GM18508 (cell line): Measurements from ENCODE around the gene ZC3H4.
"Not testable (repeated sequence)": the region's sequence is repeated elsewhere in the genome, so short reads cannot be mapped to it uniquely, and the experiment has no call there.

ENCODE experiments used
- ATAC-seq: cut with Tn5 transposase; IDR thresholded peaks from one replicate; pipeline ENCODE4 v1.9.1; 2021; ENCODE audit warnings: moderate number of reproducible peaks; ENCODE audit not compliant: insufficient read depth, unreplicated experiment

ZC3H4 gene

DNA sequence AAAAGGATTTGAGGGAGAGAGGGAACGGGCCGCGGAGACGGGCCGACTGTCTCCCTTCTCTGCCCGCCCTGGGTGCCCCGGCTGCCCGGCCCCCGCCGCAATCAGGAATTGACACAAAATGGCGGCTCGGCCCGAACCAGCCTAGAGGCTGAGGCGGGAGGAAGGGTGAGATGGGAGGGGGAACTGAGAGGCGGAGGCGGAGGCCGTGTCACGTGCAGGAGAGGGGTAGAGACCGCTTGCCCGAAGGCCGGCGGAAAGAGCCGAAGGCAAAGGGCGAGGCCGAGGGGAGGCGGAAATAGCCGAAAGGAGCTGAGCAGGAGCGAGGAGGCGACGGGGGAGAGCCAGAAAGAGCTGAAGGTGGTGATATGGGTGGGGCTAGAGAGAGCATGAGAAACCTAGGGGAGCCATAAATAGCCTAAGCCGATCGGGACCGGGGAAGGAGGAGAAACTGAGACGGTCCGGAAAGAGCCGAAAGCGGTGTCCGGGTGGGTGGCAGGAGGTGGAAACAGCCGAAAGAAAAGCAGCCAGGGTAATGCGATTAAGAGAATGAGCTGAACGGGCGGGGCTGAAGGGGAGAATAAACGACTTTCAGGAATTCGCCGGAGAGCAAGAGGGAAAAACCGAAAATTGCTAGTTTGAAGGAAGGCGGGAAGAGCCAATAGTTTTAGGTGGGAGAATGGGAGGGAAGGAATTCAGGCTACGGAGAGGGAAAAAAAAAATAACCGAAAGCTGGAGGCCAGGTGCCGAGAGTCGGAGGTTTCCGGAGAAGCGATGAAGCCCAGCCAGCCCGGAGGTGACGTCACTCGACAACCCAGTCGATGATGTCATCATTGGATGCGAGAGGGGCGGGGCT lies at the start of gene ZC3H4:
TSS of gene ZC3H4 (minus strand) at position 780 of the 853 bp plus-strand sequence. CDS start 1,192 bp downstream, outside the sequence.
- ATAC-seq: peak; percentile 54

DNA sequence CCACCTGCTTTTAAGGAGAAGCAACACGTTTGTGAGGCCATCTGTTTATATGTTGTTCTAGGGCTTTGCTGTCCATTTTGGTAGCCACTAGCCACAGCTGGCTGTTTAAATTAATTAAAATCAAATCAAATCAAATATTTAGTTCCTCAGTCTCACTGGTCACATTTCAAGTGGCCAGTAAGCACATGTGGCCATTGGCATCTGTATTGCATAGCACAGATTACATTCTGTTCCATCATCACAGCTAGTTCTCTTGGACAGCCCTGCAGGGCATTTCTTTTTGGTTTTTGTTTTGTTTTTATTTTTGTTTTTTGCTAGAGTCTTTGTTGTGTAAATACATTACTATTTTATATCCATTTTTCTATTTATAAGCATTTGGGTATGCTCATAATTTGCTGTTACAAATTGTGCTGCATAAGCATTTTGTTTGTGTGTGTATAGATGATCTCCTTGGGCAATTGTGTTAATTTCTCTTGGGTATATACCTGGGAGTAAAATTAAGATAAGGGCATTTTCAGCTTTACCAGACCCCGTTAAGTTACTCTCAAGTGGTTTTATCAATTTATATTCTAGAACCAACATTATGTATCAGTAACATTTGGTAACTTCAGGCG lies 48.4 kb upstream of the ZC3H4 start:
- ATAC-seq: no peak

DNA sequence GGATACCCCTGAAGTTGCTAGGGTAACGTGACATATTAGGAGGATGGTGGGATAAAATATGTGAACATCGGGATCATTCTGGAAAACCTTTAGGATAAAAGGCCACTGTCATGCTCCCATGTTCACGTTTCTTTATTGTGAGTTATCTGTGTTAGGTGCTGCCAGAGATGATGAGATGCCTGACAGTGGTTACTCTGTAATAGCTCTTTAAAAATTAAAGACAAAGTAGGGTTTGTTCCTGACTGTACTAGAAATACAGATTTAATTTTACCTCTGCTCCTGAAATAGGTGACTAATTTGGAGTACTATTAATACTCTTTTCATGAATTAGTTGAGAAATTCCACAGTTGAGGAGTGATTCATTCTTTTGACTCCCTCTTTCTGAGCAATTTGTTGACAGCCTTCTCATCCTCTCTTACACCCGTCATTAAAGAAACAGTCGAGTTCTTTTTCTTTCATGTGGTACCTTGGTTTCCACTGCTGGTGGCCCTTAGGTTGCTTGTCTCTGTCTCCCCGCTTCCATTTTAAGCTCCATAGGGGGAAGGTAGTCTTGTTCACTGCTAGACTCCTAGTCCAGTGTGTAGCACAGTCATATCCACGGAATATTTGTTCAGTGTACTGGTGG lies 45.4 kb upstream of the ZC3H4 start:
- no peak for ATAC-seq

DNA sequence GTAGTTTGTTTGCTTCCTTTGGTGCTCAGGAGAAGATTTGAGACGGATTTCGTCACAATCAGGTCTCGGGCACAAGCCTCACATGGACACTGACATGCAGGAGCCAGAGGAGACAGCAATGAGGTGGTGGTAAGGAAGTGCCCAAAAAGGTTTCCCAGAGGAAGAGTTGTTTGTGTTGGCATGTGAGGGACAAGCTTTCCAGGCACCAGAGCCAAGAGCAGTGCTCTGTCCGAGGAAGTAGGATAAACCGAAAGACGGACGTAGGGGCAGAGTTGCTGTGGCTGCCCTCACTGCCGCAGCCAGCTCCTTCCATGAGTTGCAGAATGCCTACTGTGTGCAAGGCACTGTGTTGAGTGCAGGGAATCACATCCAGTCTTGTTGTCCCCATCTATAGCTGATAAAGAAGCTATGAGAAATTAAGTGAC lies 44.8 kb upstream of the ZC3H4 start:
- no peak for ATAC-seq

DNA sequence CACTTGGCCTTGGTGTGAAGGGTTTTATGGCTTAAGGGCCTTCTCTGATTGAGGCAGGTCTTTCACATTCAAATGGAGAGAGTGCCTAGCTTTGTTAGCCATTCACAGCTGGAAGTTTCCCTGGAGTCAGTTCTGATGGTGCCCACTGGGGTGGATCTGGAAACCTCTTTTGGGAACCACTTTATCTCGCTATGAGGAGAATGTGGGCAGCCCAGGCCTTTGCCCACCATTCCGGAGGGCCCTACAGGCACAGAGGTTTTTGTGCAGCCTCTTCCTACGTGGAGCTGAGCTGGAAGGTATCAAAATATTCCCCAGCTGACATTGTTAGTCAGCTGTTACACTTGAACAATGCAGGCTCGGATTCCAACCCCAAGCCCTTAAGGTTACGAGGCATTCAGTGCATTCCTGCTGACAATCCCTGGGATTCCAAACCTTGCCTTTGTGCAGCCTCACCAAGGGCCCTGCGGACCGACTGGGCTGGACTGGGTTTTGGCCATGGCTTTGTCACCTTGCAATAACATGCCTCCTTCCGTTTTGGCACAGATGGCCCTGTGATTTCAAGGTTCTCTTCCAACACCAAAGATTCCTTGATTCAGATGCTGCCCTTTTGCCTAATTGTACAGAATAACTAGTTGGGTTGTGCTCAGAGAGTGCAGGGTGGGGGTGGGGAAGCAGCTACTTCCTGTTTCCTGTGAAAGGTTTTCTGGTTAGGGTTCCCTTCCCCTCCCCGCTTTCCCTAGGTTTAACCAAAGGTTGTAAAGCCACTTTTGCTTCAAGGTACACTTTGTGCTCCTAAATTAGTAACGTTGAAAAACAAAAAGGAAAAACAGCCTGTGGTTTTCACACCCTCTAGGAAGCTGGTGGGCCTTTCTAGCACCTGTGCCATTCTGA lies 44.1 kb upstream of the ZC3H4 start:
- ATAC-seq: no peak

DNA sequence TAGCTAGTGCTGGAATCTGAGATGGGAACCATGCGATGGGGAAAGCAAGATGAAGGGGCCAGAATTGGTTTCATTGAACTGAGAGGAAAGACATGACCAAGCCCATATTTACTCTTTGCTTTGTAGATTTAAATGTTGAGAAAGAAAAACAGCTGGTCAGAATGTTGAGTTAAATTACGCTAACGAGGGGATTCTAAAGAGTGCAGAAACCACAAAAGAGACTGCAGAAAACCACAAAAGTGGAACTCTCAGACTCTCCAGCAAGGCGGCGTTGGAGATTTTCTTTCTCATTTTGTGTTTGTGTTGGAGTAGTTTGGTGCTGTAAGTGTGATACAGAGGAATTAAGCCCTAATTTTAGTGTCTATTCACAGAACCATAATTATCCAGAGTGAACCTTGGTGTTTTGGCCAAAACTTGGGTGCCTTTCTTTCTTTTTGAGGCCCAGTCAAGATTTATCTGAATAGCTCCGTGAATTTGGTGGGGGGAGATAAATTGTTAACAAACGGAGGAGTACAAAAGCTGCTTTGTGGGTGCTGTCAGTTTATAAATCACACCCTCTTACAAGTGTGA lies 43.4 kb upstream of the ZC3H4 start:
- ATAC-seq: no peak

DNA sequence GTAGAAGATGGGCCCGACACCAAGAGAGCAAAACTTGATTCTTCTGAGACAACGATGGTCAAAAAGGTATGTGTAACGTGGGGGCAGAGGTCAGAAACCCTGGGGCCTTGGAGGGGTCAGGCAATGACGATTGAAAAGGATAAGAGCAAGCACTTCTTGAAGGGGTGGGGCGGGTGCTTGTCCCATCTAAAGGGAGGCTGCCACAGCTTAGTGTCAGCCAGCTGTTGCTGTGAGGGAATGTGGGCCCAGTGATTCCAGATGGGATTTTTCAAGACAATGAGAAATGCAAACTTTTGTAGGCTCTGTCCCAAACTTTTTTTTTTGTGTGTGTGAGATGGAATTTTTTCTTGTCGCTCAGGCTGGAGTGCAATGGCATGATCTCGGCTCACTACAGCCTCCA lies 41.6 kb upstream of the ZC3H4 start:
- no peak for ATAC-seq

DNA sequence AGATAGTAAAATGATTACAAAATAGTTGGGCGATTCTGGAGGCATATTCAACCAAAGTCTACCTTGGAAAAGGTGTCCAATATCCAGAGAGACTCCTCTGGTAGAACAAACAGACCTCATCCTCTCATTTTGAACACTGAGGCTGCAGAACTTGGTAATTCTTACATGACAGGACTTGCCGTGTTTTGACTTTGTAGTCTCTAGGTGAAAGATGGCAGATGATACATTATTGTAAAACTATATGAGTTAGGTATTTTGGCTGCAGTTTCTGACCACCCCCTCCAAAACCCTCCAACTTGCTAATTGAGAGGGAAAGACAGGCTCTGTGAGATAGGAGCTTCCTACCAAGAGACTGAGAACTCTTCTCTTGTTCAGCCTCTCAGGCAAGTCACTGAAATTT lies 39.7 kb upstream of the ZC3H4 start:
- ATAC-seq: no peak

DNA sequence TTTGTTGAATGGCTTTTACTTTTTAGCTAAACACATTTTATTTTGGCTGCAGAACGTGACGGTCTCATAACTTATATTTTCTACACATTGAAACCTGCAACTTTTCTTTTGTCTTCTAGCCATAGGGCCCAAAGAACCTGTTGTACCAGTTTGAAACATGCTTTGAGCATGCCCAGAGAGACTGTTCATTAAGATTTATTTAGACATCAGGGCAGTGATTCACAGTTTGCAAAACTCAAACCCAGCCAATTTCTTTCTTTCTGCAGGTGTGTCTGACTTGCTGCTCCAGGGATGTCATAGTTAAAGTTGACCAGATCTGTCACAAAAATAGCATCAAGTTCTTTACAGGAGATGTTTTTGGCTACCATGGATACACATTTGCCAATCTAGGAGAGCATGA lies 39.1 kb upstream of the ZC3H4 start:
- no peak for ATAC-seq

DNA sequence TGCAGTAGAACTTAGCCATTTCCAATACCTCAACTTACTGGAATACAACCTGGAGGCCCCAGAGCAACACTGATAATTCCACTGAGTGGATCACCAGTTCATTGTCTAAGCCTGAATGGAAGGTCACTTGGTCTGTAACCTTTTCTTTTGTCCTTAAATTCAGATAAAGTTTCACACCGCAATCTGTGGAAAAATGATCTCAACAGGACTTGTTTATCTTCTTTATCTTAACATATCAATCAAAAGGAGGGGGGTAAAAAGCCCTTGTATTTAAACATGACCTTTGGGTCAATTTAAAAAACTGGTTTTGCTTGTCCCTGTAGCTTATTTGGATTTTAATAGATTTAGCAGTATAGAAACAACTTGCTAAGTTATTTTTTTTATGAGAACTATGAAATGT lies 38.6 kb upstream of the ZC3H4 start:
- no peak for ATAC-seq

DNA sequence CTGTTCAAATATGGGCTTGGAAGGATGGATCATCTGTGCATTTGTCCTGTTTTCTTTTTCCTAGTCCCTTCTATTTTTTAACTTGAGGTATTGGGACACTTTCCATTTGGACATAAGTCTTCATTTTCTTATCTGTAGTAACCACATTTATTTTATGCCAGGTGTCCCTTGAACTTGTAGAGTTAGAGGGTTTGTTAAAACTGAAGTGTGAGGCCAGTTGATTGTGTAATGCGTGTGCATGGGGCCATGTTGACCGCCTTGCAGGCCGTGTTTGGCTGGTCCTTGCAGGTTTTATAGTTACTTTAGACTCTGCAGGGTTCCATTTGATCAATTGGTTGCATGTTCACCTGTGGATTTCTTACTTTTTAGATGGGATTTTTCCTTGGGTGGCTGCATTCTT lies 38.1 kb upstream of the ZC3H4 start:
- ATAC-seq: no peak

DNA sequence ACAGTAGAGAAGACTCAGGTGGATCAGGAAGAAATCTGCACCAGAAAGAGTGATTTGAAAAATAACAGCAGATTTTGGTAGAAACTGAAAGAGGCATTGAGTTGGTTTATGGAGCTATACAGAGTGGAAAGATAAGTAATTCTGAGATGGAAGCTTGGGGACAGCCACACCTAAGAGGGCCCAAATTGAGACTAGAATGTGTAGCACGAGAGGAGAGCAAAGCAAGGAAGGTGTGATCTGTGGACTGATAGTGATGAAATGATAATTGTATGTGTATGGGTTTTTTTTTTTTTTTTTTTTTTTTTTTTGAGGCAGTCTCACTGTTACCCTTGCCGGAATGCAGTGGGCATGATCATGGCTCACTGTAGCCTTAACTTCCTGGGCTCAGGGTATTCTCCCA lies 33.3 kb upstream of the ZC3H4 start:
- no peak for ATAC-seq

DNA sequence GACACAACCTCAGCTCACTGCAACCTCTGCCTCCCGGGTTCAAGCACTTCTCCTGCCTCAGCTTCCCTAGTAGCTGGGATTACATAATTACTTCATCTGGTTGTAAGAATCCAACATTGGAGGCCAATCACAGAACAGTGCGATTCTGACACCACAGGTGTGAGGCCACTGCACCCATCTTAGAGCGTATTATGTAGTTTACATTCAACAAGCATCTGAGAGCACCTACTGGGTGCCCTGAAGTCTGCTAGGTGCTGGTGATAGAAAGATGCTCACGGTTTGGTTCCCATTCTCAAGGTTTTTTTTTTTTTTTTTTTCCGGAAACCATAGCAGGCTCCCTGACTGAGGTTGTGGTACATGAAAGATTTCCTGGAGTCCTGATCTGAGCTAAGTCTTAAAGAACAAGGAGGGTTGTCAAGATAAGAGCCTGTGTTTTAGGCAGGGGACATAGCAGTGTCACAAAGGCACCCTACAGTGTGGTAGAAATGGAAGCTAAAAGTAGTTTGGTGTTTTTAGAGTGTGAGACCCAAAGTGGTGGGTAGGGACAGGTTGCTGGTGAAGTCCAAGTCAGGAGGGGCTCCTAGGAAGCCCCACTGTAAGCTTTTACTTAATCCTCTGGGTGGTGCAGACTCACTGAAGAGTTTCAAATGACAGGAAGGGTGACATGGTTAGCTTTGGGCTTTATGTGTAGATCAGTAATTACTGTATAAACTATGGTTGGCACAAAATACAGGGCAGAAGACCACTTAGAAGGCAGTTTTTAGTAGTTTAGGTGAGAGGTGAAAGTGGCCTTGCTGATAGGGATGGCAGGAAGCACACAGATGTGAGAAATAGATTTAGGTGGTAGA lies 32.3 kb upstream of the ZC3H4 start:
- ATAC-seq: no peak

DNA sequence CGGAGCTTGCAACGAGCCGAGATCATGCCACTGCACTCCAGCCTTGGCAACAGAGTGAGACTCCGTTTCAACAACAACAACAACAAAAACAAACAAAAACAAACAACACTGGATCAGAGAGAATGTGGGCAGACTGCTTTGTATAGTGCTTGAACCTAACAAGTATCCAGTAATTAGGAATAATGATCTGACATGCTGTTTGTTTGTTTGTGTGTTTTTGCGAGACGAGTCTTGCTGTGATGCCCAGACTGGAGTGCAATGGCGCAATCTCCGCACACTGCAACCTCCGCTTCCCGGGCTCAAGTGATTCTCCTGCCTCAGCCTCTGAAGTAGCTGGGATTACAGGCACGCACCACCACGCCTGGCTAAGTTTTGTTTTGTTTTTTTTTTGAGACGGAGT lies 31.1 kb upstream of the ZC3H4 start:
- ATAC-seq: no peak

DNA sequence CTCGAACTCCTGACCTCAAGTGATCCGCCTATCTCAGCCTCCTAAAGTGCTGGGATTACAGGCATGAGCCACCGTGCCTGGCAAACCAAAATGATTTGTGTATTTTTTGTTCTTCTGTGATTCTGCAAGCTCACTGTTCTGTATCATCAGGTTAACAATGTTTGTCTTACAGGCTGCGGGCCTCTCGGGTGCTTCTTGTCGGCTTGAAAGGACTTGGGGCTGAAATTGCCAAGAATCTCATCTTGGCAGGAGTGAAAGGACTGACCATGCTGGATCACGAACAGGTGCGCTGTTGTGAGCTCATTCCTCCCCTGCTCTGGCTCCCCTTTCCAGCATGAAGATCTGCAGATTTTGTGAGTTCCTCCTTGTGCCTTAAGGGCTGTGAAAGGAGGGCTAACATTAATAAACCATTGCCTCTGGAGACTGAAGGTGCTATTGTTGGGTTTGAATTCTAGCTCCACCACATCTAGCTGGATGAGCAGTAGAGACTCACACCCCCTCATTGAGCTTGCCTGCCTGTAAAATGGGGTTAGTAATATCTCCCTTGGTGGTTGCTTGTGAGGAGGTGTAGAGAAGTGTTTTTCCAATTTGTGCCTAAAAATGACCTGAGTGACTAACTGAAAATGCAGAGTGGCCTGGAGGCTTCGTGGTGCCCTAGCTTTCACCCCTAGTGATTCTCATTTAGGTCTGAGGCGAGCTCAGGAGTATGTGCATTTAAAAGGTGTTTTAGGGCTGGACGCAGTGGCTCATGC lies 29.9 kb upstream of the ZC3H4 start:
- ATAC-seq: no peak

DNA sequence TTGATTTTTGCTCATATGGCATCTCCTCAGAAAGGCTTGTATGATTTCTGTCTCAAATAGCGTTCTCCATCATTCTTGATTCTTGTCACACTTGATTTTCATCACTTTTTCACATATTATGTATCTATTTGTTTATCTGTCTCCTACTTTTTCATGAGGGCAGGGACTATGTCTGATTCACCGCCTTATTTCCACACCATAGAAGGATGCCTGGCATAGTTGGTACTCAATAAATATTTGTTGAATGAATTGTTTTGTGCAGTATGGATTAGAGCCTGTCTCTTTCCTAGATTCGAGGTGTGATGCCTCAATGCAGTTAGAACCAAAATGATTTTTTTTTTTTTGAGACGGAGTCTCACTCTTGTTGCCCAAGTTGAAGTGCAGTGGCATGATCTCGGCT lies 29.2 kb upstream of the ZC3H4 start:
- no peak for ATAC-seq

DNA sequence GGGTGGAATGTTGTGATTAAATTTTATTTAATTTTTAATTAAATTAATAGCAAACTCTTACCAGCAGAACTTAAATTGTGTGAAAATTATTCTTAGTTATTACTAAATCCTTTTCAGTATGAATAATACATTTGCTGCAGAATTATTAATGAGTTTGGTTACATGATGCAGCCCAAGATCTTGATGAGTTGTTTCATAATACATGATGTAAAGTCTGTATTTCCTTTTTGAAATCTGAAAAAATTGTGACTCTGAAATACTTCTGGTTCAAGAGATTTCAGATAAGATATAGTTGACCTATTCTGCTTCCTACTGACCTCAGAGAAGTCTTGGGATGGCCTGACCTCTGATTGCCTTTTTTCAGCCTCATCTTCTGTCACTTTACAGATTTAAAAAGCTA lies 28.1 kb upstream of the ZC3H4 start:
- no peak for ATAC-seq

DNA sequence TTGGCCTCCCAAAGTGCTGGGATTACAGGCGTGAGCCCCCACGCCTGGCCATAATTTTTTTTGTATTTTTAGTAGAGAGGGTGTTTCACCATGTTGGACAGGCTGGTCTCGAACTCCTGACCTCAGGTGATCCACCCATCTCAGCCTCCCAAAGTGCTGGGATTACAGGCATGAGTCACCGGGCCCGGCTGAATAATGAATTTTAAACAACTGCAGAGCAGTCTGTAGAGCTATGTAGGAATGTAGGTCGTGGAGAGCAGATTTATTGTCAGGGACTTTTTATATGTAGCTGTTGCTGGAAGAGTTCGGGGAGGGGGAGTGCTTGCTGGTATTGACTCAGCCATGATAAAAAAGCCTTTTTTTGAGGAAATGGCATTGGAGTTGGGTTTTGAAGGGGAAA lies 27.7 kb upstream of the ZC3H4 start:
- not testable (repeated sequence) for ATAC-seq

DNA sequence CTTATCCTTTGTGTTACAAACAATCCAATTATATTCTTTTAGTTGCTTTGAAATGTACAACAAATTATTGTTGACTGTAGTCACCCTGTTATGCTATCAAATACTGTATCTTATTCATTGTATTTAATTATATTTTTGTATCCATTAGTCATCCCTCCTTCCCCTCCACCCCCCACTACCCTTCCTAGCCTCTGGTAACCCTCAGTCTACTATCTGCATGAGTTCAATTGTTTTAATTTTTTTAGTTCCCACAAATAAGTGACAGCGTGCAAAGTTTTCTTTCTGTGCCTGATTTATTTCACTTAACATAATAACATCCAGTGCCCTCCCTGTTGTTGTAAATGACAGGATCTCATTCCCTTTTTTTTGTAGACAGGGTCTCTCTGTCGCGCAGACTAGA lies 21.6 kb upstream of the ZC3H4 start:
- no peak for ATAC-seq
